HG03354 (cell line): ENCODE data around the gene CLN6.
"Not testable (repeated sequence)": the region's sequence is repeated elsewhere in the genome, so short reads cannot be mapped to it uniquely, and the experiment has no call there.

Source experiments
- ATAC-seq: cut with Tn5 transposase; IDR thresholded peaks from one replicate; pipeline ENCODE4 v1.9.1; 2021; ENCODE audit warnings: mild to moderate bottlenecking; ENCODE audit not compliant: unreplicated experiment, poor library complexity, severe bottlenecking

CLN6 gene

GRCh38 chr15:68258692-68259091 lies 29.2 kb upstream of the CLN6 start:
- no peak for ATAC-seq

DNA sequence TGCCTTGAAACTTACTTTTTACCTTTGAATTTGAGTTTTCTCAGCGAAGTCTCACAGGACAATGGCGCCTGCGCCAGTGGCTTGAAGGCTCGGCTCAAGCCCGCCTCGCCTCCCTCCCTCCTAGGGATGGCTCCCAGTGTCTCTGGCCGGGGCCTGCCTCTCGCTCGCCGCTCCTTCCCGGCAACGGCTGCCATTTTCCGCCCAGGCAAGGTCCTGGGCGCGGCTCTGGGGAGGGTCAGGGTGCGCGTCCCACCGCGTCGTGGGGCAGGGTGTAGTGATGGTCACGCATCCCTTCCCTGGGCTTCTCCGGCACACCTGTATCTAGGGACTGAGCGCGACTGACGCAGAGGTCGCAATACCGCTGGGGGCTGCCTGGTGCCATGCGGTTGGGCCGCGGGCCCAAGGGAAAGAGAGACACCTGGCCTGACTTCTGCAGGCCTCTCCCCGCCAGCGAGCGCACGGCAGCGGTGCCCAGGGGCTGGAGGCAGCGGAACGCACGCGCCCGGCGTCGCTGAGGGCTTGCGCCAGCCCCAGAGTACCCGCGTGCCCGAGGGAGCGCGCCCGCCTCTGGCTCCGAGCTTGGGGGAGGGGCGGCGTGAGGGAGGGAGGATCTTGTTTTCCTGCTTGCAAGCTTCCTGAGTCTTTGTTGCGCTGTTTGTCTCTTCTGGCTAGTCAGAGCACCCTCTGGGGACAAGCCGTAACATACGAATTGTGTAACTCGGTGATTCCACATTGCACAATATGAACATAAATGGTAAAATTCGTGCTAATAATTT lies 27.3 kb upstream of the CLN6 start:
- no peak for ATAC-seq

DNA sequence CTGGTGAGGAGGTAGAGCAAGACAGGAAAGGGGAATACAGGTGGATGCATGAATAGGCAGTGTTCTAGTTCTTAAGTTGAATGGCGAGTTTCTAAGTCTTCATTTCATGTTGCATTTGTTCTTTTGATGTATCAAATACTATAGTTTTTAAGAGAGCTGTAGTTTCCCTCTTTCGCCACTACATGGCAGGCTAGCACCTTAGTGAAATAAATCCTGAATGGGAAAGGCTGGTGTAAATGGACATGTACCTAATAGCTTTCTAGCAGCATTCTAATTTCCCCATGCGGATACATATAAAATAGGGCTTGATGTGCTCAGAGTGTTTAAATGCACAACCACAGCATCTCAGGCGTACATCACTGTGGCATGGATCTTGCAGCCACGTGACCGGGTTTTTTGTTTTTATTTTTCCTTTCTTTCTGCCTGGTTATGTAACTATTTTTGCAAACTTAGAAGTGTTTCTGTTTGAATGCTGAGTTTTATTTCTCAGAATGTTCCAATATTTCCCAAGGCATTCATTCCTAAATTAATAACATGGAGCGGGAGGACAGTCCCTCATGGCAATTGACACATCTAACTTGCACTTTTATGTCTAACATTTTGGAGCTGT lies 23.5 kb upstream of the CLN6 start:
- no peak for ATAC-seq

- no peak for ATAC-seq
These were observed 19.7 kb upstream of the CLN6 start for GRCh38 chr15:68249058-68249713.

DNA sequence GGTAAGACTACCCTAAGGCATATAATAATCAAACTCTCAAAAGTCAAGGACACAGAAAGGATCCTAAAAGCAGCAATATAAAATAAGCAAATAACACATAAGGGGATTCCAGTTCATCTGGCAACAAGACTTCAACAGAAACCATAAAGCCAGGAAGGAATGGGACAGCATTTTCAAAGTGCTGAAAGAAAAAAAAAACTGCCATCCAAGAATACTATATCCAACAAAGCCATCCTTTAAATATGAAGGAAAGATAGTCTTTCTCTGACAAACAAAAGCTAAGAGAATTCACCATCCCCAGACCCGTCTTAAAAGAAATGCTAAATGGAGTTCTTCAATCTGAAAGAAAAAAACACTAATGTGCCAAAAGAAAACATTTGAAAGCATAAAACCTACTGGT lies 14.7 kb upstream of the CLN6 start:
- no peak for ATAC-seq

DNA sequence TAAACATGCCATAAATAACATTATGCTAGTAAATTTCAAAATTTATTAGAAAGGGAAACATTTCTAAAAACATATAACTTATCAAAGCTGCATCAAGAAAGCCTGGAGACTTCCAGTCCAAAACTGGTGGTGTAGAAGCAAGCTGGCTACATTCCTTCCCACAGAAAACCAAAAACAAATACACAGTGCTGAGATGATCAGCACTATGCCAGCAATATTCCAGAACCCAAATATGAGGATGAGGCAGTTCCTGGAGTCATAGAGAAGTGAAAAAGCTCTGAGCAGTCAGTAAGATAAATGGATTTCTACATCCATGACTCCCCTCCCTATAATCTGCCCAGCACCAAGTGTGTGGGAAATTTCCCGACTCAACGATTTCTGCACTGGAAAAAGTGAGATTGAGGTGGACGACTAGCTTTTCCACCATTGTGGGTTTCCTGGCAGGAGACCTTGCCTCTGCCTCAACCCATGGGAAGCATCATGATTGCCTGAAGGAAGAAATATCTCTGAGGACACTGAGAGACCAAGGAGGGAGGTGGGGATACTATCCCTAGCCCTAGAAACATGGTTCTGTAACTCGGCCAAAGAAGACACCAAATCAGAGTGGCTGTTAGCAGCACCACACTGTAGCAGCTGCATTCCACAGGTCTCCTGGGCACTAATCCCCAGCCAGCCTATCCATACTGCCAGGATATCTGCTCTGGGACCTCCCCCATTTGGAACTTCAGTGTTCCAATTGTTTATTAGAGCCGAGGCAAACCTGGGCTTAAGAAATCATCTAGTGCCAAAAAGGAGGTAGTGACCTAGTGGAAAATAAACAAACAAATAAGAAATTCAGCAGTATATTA lies 11.8 kb upstream of the CLN6 start:
- no peak for ATAC-seq

DNA sequence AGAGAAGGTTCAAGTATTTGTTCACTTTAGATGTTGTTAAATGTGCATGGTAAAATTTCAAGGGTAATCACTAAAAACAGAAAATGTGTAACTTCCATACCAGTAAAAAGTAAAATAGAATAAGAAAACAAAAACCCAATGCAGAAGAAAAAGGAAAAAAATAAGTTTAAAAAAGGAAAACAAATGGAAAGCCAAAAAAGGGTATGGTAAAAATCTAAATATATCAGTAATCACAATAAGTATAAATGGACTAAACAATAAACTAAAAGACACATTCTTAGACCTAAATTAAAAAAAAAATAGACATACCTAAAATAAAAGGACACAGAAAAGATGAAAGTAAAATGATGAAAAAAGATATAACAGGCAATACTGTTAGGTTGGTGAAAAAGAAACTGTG lies 9.5 kb upstream of the CLN6 start:
- no peak for ATAC-seq

GRCh38 chr15:68235022-68235421 lies 5.5 kb upstream of the CLN6 start:
- ATAC-seq = no peak

DNA sequence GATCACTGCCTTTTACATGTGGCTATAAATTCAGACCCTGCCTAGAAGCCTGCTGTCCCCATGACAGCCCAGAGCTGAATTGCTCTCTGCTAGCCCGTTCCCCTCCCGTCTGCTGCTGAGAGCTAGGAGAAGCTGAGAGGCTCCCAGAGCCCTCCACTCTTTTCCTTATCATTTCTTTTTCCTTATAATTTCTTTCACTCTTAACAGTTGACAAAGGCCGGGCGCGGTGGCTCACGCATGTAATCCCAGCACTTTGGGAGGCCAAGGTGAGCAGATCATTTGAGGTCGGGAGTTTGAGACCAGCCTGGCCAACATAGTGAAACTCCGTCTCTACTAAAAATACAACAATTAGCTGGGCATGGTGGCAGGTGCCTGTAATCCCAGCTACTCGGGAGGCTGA lies 5.0 kb upstream of the CLN6 start:
- ATAC-seq = not testable (repeated sequence)

GRCh38 chr15:68234060-68234459 lies 4.5 kb upstream of the CLN6 start:
- no peak for ATAC-seq

DNA sequence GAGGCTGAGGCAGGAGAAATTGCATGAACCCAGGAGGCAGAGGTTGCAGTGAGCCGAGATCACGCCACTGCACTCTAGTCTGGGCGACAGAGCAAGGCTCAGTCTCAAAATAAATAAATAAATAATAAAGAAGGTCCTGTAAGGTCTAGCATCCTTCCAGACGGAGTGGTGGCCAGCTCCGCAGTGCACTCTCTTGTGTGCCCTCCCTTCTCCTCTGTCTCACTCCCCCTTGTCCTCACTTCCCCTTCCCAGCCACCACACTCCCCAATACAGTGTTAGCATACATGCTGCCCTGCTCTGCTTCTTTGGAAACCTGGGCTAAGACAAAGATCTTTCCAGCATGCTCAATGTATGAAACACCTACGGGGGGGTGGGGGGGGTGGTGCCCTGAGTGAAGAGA lies 3.4 kb upstream of the CLN6 start:
- no peak for ATAC-seq

DNA sequence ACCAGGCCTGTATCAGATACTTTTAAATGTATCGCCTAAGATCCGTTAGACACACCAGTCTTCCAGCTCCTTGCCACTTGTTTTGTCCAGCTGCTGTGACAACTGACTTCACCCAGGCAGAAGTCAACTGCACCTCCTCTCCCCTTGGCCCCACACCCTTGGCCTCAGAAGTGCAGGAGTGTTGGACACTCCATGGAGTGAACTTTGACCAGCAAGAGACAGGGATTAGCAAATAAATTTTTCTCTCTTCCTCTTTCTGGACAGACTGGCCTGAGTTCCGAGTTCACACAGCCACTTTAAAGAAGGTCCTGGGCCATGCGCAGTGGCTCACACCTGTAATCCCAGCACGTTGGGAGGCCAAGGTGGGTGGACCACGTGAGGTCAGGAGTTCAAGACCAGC lies 2.9 kb upstream of the CLN6 start:
- no peak for ATAC-seq

GRCh38 chr15:68231102-68231818 lies 1.7 kb upstream of the CLN6 start:
- ATAC-seq = no peak

- no peak for ATAC-seq
These were observed 901 bp upstream of the CLN6 start for GRCh38 chr15:68230157-68231100.

DNA sequence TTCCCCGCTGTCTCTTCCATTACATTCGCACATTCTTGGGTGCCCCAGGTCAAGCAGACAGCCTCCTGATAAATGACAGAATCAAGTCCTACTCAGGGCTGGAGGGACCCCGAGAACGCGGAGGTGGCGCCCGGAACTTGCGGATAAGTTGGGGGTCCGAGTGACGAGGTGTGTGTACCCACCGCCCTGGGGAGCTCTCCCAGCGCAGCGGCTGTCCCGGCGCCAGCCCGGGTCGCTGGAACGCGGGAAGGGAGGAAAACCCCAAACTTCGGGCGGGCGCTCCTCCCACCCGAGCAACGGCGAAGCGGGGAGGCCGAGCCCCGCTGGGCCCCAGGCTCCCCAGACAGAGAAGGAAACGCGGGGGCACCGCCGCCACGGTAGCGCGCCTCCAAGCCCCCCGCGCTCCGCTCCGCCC lies 550 bp downstream of the CLN6 start:
- no peak for ATAC-seq

GRCh38 chr15:68228143-68228970 lies 1.2 kb downstream of the CLN6 start:
- no peak for ATAC-seq

DNA sequence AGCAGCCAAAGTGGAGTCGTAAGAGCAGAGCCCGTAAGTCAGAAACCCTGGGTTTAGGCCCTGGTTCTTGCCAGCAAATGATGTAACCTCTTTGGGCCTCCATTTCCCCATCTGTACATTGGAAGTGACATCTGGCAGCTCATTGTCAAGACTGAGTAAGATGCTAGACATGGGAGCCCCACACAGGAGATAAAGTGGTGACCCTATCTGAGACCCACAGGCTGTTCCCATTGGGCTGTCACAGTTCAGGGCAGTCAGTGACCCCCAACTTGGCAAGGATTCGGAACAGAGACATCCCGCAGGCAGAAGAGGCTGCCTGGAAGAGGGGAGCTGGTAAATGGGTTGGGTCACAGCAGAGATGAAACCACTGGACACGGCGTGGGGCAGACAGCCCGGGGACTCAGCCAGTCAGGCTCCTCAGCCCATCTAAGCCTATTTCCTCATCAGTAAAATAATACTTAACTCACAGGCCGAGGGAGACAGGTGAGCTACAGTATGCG lies 1.8 kb downstream of the CLN6 start:
- no peak for ATAC-seq

DNA sequence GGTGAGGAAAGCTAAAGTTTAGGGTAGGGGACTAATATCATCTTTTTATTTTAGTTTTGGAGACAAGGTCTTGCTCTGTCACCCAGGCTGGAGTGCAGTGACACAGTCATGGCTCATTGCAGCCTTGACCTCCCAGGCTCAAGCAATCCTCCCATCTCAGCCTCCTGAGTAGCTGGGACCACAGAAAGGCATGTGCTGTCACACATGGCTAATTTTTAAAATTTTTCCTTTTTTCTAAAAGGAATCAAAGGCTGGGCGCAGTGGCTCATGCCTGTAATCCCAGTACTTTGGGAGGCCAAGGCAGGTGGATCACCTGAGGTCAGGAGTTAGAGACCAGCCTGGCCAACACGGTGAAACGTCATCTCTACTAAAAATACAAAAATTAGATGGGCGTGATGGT lies 4.1 kb downstream of the CLN6 start:
- ATAC-seq = not testable (repeated sequence)
